ENCODE measurements around the gene GPR42. TPM values are rescaled to one million over a fixed set of nuclear protein-coding genes. Genes with fewer than 3 reads are reported as not detected.

GPR42 gene
- total RNA-seq, 4 donors from 2014 or later, result not detected

DNA sequence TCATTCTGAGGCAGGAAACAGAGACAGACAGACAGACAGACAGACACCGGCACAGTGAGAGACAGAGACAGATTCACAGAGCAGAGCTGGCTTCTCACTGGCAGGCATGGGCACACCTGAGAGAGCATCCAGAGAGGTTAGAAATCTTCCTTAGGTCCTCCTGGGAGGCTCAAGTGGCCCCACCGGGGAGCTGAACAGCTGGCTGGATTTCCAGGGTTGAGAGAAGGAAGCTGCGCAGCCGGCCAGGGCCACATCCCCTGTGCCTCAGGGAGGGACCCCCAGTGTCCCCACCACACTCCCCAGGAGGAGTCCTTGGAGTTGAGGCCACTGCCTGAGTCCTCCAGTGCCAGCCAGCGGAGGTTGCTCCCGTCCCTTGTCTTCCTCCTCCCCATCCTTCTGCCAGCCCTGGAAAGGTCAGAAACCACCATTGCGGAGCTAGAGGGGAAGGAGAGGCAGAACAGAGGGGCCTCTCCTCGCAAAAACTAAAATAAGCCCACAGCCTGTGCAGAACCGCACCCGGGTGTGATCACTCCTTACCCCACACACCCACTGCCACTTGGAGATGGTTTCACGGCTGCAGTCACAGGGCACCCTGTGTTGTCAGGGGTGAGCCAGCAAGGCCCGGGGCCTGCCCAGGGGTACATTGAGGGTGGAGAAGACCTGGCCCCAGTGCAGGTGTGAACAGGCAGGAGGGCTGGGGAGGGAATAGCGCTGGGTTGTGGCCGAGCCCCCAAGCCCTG is 8.4 kb upstream of the GPR42 start:
- whole genome bisulfite sequencing, 2 donors, result 68 to 70% methylated on average over 7 to 13 of the region's 14 CpGs
- TF ChIP-seq POLR2A (IDR thresholded peaks at IDR 0.05), result no peak
- TF ChIP-seq CTCF (IDR thresholded peaks at IDR 0.05), result no peak
- intact Hi-C loops (cut with DNase I; ENCODE audit: low total_unique reads), result no loop called here
- H3K4me3 ChIP-seq (ENCODE audit: low read depth, poor library complexity, severe bottlenecking), result no peak overlapping the region
- DNase-seq (ENCODE audit: low spot score in 2 of 2), result peak in 1 of 2 donors; percentile 80

- TF ChIP-seq POLR2A (IDR thresholded peaks at IDR 0.05), result no peak
- TF ChIP-seq CTCF (IDR thresholded peaks at IDR 0.05), result no peak
- no peak overlapping the region for H3K4me3 ChIP-seq (ENCODE audit: low read depth, poor library complexity, severe bottlenecking)
- 62 to 73% methylated on average over 7 to 10 of the region's 11 CpGs for WGBS, 2 donors
- DNase-seq (ENCODE audit: low spot score in 2 of 2), result peak in 1 of 2 donors; percentile 77
- intact Hi-C loops (cut with DNase I; ENCODE audit: low total_unique reads), result no loop called here
Observed at GRCh38 chr19:35363001-35363590, 7.8 kb upstream of the GPR42 start.

DNA sequence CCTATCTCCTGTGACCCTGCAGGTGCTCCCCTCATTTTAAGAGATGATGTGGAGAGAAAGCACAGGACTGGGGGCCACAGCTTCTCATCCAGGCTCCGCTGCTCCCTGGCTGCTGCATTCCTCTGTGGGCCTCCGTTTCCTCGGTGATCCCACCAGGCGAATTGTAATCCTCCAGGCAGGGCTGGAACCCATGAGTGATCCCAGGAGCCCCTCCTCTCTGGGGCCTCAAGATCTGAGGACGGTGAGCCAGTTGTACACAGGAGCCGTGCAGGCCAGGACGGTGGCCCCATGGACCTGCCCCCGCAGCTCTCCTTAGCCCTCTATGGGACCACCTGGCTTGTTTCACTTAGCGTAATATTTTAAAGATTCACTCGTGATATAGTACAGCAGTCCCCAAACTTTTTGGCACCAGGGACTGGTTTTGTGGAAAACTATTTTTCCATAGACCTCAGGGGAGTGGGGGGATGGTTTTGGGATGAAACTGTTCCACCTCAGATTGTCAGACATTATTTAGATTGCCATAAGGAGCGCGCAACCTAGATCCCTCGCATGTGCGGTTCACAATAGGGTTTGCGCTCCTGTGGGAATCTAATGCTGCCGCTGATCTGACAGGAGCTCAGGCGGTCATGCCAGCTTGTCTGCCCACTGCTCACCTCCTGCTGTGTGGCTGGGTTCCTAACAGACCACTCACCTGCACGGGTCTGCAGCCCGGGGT is 7.0 kb upstream of the GPR42 start:
- TF ChIP-seq POLR2A (IDR thresholded peaks at IDR 0.05), result no peak
- intact Hi-C loops (cut with DNase I; ENCODE audit: low total_unique reads), result no loop called here
- H3K4me3 ChIP-seq (ENCODE audit: low read depth, poor library complexity, severe bottlenecking), result no peak overlapping the region
- WGBS, 2 donors, result 79 to 80% methylated on average over 18 to 19 of the region's 19 CpGs
- peak in 1 of 2 donors; percentile 64 for DNase-seq (ENCODE audit: low spot score in 2 of 2)

GRCh38 chr19:35365303-35365702 is 5.6 kb upstream of the GPR42 start:
- H3K4me3 ChIP-seq (ENCODE audit: low read depth, poor library complexity, severe bottlenecking), result no peak overlapping the region
- peak in 1 of 2 donors; percentile 37 for DNase-seq (ENCODE audit: low spot score in 2 of 2)
- 89 to 94% methylated on average over 4 of the region's 4 CpGs for WGBS, 2 donors
- no peak for TF ChIP-seq POLR2A (IDR thresholded peaks at IDR 0.05)
- no peak for TF ChIP-seq CTCF (IDR thresholded peaks at IDR 0.05)
- intact Hi-C loops (cut with DNase I; ENCODE audit: low total_unique reads), result no loop called here

DNA sequence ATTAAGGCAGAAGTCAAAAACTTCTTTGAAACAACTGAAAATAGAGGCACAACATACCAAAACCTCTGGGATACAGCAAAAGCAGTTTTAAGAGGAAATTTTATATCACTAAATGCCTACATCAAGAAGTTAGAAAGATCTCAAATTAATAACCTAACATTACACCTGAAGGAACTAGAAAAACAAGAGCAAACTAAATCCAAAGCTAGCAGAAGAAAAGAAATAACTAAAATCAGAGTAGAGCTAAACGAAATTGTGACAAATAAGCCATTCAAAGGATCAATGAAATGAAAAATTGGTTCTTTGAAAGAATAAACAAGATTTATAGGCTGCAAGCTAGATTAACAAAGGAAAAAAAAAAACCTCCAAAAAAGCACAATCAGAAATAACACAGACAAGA is 2.5 kb upstream of the GPR42 start:
- intact Hi-C loops (cut with DNase I; ENCODE audit: low total_unique reads), result no loop called here
- 45 to 53% methylated on average over 1 of the region's 1 CpG for WGBS, 2 donors
- DNase-seq (ENCODE audit: low spot score in 2 of 2), result no peak
- TF ChIP-seq CTCF (IDR thresholded peaks at IDR 0.05), result no peak
- no peak for TF ChIP-seq POLR2A (IDR thresholded peaks at IDR 0.05)
- no peak overlapping the region for H3K4me3 ChIP-seq (ENCODE audit: low read depth, poor library complexity, severe bottlenecking)

GRCh38 chr19:35369522-35369921 is 1.3 kb upstream of the GPR42 start:
- TF ChIP-seq POLR2A (IDR thresholded peaks at IDR 0.05) (no peak), CTCF (IDR thresholded peaks at IDR 0.05) (no peak)
- intact Hi-C loops (cut with DNase I; ENCODE audit: low total_unique reads), result no loop called here
- DNase-seq (ENCODE audit: low spot score in 2 of 2), result no peak
- no peak overlapping the region for H3K4me3 ChIP-seq (ENCODE audit: low read depth, poor library complexity, severe bottlenecking)
